GM13976 (cell line): ENCODE results near the gene CRYGC.
"Not testable (repeated sequence)": the region's sequence is repeated elsewhere in the genome, so short reads cannot be mapped to it uniquely, and the experiment has no call there.

Experiments used
- DNase-seq: peaks from one replicate; pipeline ENCODE4 v3.0.0; 2012; ENCODE audit warnings: low spot score
- in situ Hi-C: fragments of 300-500 bp; cut with MboI; formaldehyde crosslinking; loops from one replicate; pipeline ENCODE4 v1.12.0; 2022; ENCODE audit warnings: low sequenced_read_pairs, mixed read lengths, inconsistent platforms; ENCODE audit not compliant: unreplicated experiment
- TF ChIP-seq, protein P1 (sequence below): IDR thresholded peaks from 2 replicates; pipeline ENCODE4 v1.5.1; 2012; ENCODE audit warnings: borderline replicate concordance, mild to moderate bottlenecking; ENCODE audit not compliant: insufficient read depth; ENCODE audit errors: extremely low read depth, missing control alignments, control extremely low read depth

Gene CRYGC

DNA sequence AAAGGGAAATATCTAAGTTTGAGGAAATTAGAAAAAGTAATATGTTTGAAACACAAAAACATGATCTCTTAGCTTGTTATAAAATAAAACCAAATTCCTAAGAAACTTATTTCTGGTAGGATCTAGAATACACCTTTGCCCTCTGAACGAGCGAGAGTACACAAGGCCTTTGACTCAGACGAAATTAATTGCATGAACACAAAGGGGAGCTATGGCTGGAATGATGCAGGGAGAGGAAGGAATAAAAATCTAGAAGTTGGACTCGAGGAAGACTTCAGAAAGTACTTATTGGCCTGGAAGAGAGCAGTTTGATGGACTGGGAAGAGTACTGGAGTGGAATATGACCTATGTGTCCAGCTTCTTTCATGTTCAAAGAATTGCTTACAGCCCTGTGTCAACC, 4.4 kb downstream of the CRYGC start:
- DNase-seq = no peak
- in situ Hi-C loops = no loop called here
- TF ChIP-seq, protein P1, sequence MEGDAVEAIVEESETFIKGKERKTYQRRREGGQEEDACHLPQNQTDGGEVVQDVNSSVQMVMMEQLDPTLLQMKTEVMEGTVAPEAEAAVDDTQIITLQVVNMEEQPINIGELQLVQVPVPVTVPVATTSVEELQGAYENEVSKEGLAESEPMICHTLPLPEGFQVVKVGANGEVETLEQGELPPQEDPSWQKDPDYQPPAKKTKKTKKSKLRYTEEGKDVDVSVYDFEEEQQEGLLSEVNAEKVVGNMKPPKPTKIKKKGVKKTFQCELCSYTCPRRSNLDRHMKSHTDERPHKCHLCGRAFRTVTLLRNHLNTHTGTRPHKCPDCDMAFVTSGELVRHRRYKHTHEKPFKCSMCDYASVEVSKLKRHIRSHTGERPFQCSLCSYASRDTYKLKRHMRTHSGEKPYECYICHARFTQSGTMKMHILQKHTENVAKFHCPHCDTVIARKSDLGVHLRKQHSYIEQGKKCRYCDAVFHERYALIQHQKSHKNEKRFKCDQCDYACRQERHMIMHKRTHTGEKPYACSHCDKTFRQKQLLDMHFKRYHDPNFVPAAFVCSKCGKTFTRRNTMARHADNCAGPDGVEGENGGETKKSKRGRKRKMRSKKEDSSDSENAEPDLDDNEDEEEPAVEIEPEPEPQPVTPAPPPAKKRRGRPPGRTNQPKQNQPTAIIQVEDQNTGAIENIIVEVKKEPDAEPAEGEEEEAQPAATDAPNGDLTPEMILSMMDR = no peak

DNA sequence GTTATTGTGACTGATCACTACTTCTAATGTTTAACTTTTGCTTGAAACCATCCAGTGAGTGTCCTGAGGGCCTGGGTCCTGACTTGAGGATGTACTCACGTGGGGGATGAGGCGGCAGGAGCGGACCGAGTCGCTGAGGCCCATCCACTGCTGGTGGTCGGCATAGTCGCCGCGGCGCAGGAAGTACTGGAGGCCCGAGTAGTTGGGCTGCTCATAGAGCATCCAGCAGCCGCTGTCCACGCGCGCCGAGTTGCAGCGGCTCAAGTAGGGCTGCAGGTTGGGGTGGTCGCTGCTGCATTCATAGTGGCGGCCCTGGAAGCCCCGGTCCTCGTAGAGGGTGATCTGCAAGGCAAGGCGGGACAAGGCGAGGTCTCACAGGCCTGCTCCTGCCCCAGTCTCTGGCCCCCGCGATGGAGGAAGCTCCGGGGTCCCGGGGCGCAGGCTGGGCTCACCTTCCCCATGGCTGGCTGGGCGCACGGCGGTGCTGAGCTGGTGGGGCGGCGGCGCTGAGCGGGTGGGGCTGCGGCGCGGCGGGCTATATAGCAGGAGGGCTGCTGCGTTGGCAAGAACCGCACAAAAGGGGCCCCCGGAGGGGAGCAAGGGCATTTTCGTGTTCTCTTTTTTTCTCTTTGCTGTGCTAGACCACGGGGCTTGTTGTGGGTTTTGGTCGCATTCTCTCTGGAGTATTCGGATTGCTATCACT, 5.5 kb downstream of the CRYGC start, which contains the start of gene CRYGD:
CRYGD (minus strand) TSS at position 512 of the 703 bp plus-strand sequence; CDS start at position 461, 51 bp downstream.
- in situ Hi-C loops, DNase-seq: not testable (repeated sequence)

DNA sequence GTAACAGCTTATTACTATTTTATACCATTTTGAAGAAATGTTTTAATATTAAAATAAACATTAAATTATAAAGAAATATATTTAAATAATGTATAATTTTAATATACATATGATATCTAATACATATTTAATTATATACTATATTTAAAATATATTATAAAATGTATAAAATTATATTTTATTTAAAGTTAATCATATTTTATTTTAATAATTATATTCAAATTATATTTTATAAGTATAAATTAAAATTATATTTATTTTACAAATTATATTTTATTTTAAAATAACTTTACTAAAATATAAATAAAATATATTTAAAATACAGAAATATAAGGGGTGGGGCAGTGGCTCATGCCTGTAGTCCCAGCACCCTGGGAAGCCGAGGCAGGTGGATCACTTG, 7.4 kb downstream of the CRYGC start:
- no peak for DNase-seq
- TF ChIP-seq, protein P1 = no peak
- in situ Hi-C loops = no loop called here

DNA sequence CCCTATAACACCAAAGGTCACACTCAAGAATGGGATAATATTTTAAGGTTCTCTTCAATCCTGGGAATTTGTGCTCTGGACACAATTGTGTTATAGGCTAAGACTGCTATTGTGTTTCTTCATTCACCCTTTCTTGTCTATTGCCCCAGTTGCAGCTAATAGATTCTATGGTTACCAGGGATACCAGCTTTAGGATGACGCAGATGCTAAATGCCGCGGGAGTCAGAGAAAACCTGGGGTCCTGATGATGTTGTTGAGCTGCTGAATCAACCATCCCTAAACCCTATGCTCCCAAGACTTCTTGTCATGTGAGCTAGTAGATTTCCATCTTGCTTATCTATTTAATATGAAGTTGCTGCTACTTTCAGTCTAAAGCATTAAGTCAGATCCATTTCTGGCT, 10.7 kb downstream of the CRYGC start:
- TF ChIP-seq, protein P1 = no peak
- DNase-seq = no peak
- in situ Hi-C loops = no loop called here

DNA sequence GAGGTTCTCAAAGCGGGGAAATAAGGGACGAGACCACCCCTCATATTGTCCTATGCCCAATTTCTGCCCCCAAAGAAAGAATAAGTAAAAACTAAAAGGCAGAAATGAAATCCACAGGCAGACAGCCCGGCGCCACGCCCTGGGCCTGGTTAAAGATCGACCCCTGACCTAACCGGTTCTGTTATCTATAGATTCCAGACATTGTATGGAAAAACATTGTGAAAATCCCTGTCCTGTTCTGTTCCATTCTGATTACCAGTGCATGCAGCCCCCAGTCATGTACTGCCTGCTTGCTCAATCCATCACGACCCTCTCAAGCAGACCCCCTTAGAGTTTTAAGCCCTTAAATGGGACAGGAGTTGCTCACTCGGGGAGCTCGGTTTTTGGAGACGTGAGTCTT, 12.2 kb downstream of the CRYGC start:
- in situ Hi-C loops, DNase-seq: not testable (repeated sequence)

- TF ChIP-seq, protein P1 = no peak
- no peak for DNase-seq
- in situ Hi-C loops = no loop called here
Measured at GRCh38 chr2:208112969-208113368, 16.7 kb downstream of the CRYGC start.

GRCh38 chr2:208112273-208112745, 17.3 kb downstream of the CRYGC start:
- not testable (repeated sequence) for DNase-seq

DNA sequence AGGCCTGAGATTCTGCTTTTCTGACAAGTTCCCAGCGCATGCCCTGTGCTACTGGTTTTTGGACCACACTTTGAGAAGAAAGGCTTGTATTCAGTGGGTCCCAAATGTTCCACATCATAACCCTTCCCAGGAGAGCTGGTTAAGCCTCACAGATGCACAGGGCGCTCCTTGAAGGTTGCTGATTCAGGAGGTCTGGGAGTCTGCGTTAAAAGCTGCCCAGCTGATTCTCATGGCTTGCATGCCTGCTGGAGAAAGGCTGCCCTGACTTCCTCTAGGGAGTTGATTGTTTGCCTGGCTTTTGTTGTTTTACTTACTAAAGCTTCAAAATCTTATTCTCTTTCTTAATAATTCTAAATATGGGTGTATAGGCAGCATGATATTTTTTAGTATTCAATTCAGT, 26.0 kb downstream of the CRYGC start:
- DNase-seq = no peak
- in situ Hi-C loops = no loop called here
- TF ChIP-seq, protein P1 = no peak

More at GRCh38 chr2:208112273-208112745, 17.3 kb downstream of the CRYGC start:
- in situ Hi-C loops = not testable (repeated sequence)
